ENCODE results near the gene TENT5A. TPM values are rescaled to one million over a fixed set of nuclear protein-coding genes. Genes with fewer than 3 reads are reported as not detected.

The TENT5A gene
- total RNA-seq = 25.9 TPM

- H3K9me3 ChIP-seq (ENCODE audit: low read depth, low read length) = no peaks in the 10 kb centered on the region
- peaks cover 54% of the 10 kb centered on the region for H3K4me1 ChIP-seq (ENCODE audit: insufficient read depth, low read length)
- H3K4me3 ChIP-seq (ENCODE audit: low read length) = peak within 1 kb of the TSS; percentile 60
- no peaks in the 10 kb centered on the region for H3K27me3 ChIP-seq (ENCODE audit: insufficient read depth, low read length)
Observed at GRCh38 chr6:81752084-81752920, at the start of gene TENT5A. TENT5A (minus strand) TSS chr6:81752681; CDS start chr6:81752141, 540 bp downstream.

- Histone ChIP-seq H3K27me3 (ENCODE audit: insufficient read depth, low read length) (no peaks in the 10 kb centered on the region), H3K9me3 (ENCODE audit: low read depth, low read length) (no peaks in the 10 kb centered on the region), H3K4me3 (ENCODE audit: low read length) (no peak overlapping the region), H3K4me1 (ENCODE audit: insufficient read depth, low read length) (peaks cover 6% of the 10 kb centered on the region)
Observed at GRCh38 chr6:81801489-81801888, 49.0 kb upstream of the TENT5A start.

- no peak overlapping the region for H3K4me3 ChIP-seq (ENCODE audit: low read length)
- no peaks in the 10 kb centered on the region for H3K27me3 ChIP-seq (ENCODE audit: insufficient read depth, low read length)
- no peaks in the 10 kb centered on the region for H3K9me3 ChIP-seq (ENCODE audit: low read depth, low read length)
- H3K4me1 ChIP-seq (ENCODE audit: insufficient read depth, low read length) = peaks cover 6% of the 10 kb centered on the region
Observed at GRCh38 chr6:81800666-81801065, 48.2 kb upstream of the TENT5A start.

GRCh38 chr6:81799323-81799722, 46.8 kb upstream of the TENT5A start:
- Histone ChIP-seq H3K4me1 (ENCODE audit: insufficient read depth, low read length) (peaks cover 6% of the 10 kb centered on the region), H3K9me3 (ENCODE audit: low read depth, low read length) (no peaks in the 10 kb centered on the region), H3K27me3 (ENCODE audit: insufficient read depth, low read length) (no peaks in the 10 kb centered on the region), H3K4me3 (ENCODE audit: low read length) (no peak overlapping the region)

GRCh38 chr6:81797591-81797990, 45.1 kb upstream of the TENT5A start:
- no peaks in the 10 kb centered on the region for H3K9me3 ChIP-seq (ENCODE audit: low read depth, low read length)
- H3K4me3 ChIP-seq (ENCODE audit: low read length) = no peak overlapping the region
- no peaks in the 10 kb centered on the region for H3K27me3 ChIP-seq (ENCODE audit: insufficient read depth, low read length)
- H3K4me1 ChIP-seq (ENCODE audit: insufficient read depth, low read length) = peaks cover 18% of the 10 kb centered on the region

GRCh38 chr6:81795890-81796289, 43.4 kb upstream of the TENT5A start:
- Histone ChIP-seq H3K9me3 (ENCODE audit: low read depth, low read length) (no peaks in the 10 kb centered on the region), H3K4me1 (ENCODE audit: insufficient read depth, low read length) (peaks cover 18% of the 10 kb centered on the region), H3K27me3 (ENCODE audit: insufficient read depth, low read length) (no peaks in the 10 kb centered on the region), H3K4me3 (ENCODE audit: low read length) (no peak overlapping the region)

- no peak overlapping the region for H3K4me3 ChIP-seq (ENCODE audit: low read length)
- H3K9me3 ChIP-seq (ENCODE audit: low read depth, low read length) = no peaks in the 10 kb centered on the region
- H3K4me1 ChIP-seq (ENCODE audit: insufficient read depth, low read length) = peaks cover 18% of the 10 kb centered on the region
- no peaks in the 10 kb centered on the region for H3K27me3 ChIP-seq (ENCODE audit: insufficient read depth, low read length)
Observed at GRCh38 chr6:81793821-81794475, 41.5 kb upstream of the TENT5A start.

GRCh38 chr6:81792826-81793225, 40.3 kb upstream of the TENT5A start:
- H3K4me1 ChIP-seq (ENCODE audit: insufficient read depth, low read length) = peaks cover 16% of the 10 kb centered on the region
- H3K27me3 ChIP-seq (ENCODE audit: insufficient read depth, low read length) = no peaks in the 10 kb centered on the region
- H3K9me3 ChIP-seq (ENCODE audit: low read depth, low read length) = no peaks in the 10 kb centered on the region
- H3K4me3 ChIP-seq (ENCODE audit: low read length) = no peak overlapping the region

GRCh38 chr6:81791756-81792155, 39.3 kb upstream of the TENT5A start:
- H3K4me3 ChIP-seq (ENCODE audit: low read length) = no peak overlapping the region
- H3K9me3 ChIP-seq (ENCODE audit: low read depth, low read length) = no peaks in the 10 kb centered on the region
- peaks cover 12% of the 10 kb centered on the region for H3K4me1 ChIP-seq (ENCODE audit: insufficient read depth, low read length)
- no peaks in the 10 kb centered on the region for H3K27me3 ChIP-seq (ENCODE audit: insufficient read depth, low read length)

GRCh38 chr6:81790034-81790433, 37.6 kb upstream of the TENT5A start:
- Histone ChIP-seq H3K4me1 (ENCODE audit: insufficient read depth, low read length) (peaks cover 12% of the 10 kb centered on the region), H3K9me3 (ENCODE audit: low read depth, low read length) (no peaks in the 10 kb centered on the region), H3K27me3 (ENCODE audit: insufficient read depth, low read length) (no peaks in the 10 kb centered on the region), H3K4me3 (ENCODE audit: low read length) (no peak overlapping the region)

GRCh38 chr6:81789291-81789690, 36.8 kb upstream of the TENT5A start:
- Histone ChIP-seq H3K4me1 (ENCODE audit: insufficient read depth, low read length) (peaks cover 12% of the 10 kb centered on the region), H3K27me3 (ENCODE audit: insufficient read depth, low read length) (no peaks in the 10 kb centered on the region), H3K9me3 (ENCODE audit: low read depth, low read length) (no peaks in the 10 kb centered on the region), H3K4me3 (ENCODE audit: low read length) (no peak overlapping the region)

- H3K9me3 ChIP-seq (ENCODE audit: low read depth, low read length) = no peaks in the 10 kb centered on the region
- peaks cover 9% of the 10 kb centered on the region for H3K4me1 ChIP-seq (ENCODE audit: insufficient read depth, low read length)
- H3K27me3 ChIP-seq (ENCODE audit: insufficient read depth, low read length) = no peaks in the 10 kb centered on the region
- no peak overlapping the region for H3K4me3 ChIP-seq (ENCODE audit: low read length)
Observed at GRCh38 chr6:81788748-81789147, 36.3 kb upstream of the TENT5A start.

GRCh38 chr6:81787313-81788068, 35.0 kb upstream of the TENT5A start:
- Histone ChIP-seq H3K4me1 (ENCODE audit: insufficient read depth, low read length) (no peaks in the 10 kb centered on the region), H3K27me3 (ENCODE audit: insufficient read depth, low read length) (no peaks in the 10 kb centered on the region), H3K4me3 (ENCODE audit: low read length) (no peak overlapping the region), H3K9me3 (ENCODE audit: low read depth, low read length) (no peaks in the 10 kb centered on the region)

GRCh38 chr6:81786150-81786549, 33.7 kb upstream of the TENT5A start:
- no peaks in the 10 kb centered on the region for H3K27me3 ChIP-seq (ENCODE audit: insufficient read depth, low read length)
- no peaks in the 10 kb centered on the region for H3K4me1 ChIP-seq (ENCODE audit: insufficient read depth, low read length)
- H3K9me3 ChIP-seq (ENCODE audit: low read depth, low read length) = peaks cover 7% of the 10 kb centered on the region
- no peak overlapping the region for H3K4me3 ChIP-seq (ENCODE audit: low read length)

- H3K4me3 ChIP-seq (ENCODE audit: low read length) = no peak overlapping the region
- peaks cover 7% of the 10 kb centered on the region for H3K9me3 ChIP-seq (ENCODE audit: low read depth, low read length)
- no peaks in the 10 kb centered on the region for H3K4me1 ChIP-seq (ENCODE audit: insufficient read depth, low read length)
- no peaks in the 10 kb centered on the region for H3K27me3 ChIP-seq (ENCODE audit: insufficient read depth, low read length)
Observed at GRCh38 chr6:81785377-81785776, 32.9 kb upstream of the TENT5A start.
